NK-92 (cell line): Measurements from ENCODE around the gene TBCD.

Experiments
- DNase-seq: peaks from one replicate; lab custom pipeline; 2025; ENCODE audit not compliant: unreplicated experiment; lab: John Stamatoyannopoulos, UW

TBCD gene

DNA sequence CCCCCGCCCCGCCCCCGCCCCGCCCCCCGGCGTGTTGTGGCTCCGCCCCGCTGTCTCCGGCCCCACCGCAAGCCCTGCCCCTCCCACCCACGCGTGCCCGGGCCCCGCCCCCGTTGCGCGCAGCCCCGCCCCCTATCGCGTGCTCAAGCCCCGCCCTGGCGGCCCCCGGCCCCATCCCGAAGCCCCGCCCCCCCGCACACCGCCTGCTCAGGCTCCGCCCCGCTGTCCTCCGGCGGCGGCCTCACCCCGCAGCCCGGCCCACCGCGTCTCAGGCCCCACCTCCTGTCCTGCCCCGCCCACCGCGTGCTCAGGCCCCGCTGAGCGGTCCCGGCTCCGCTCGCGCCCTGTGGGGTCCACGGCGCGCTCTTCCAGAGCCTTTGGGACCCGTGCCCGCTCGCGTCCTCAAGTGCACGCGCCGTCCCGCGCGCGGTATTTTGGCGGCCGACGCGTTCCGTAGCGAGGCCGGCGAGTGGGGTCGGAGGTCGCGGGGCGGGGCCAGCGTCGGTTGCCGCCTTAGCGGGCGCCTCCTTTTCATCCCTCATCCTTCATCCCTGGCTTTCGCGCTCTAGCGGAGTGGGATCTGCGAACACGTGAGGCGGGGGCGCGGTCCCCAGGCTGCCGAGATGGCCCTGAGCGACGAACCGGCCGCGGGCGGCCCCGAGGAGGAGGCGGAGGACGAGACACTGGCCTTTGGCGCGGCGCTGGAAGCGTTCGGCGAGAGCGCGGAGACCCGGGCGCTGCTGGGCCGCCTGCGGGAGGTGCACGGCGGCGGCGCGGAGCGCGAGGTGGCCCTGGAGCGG lies at the start of gene TBCD:
TSS of gene TBCD (plus strand) at position 495 of the 800 bp plus-strand sequence. CDS start at position 624, 129 bp downstream.
- peak; percentile 52 for DNase-seq

GRCh38 chr17:82702231-82702927 lies 49.5 kb upstream of the TBCD start:
- DNase-seq, result no peak

- DNase-seq, result no peak
These were observed 48.7 kb upstream of the TBCD start for GRCh38 chr17:82703036-82703745.

DNA sequence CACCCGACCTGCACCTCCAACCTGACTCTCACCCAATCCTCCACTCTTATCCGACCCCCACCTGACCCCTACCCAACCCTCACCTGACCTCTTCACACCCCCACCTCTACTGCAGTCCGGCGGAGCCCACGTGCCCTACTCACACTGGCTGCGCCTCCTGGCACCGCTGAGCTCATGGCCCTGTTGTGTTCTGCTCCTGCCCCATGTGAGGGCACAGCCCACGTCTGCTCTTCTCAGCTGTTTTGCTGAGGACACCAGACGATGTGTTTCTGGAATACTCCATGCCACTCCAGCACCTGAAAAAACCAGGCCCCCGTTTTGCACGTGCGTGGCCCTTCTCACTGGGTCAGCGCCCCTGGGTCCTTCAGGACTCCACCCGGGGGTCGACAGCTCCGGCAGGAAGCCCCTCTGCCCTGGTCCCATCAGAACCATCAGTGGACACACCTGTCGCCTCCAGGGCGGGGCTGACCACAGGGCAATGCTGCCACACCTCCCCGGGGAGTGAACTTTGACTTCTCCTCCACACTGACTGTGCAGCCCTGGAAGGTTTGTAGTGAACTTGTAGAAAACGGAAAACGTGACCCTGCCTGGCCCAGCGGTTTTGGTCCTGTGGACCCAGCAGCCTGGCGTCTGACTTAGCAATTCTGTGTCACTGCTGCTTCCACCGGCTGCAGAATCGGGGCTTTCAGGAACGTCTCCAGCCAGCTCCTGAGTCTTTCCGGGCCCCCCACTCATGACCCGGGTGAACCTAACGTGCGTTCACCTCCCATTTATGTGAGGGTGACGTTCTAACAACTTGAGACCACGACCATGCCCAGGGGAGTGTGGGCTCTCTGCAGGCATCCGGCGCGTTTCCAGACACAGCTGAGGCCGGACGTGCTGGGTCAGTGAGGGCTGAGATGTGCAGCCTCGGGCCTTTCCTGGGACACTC lies 47.7 kb upstream of the TBCD start:
- no peak for DNase-seq

- DNase-seq, result no peak
These were observed 47.0 kb upstream of the TBCD start for GRCh38 chr17:82704886-82705285.

DNA sequence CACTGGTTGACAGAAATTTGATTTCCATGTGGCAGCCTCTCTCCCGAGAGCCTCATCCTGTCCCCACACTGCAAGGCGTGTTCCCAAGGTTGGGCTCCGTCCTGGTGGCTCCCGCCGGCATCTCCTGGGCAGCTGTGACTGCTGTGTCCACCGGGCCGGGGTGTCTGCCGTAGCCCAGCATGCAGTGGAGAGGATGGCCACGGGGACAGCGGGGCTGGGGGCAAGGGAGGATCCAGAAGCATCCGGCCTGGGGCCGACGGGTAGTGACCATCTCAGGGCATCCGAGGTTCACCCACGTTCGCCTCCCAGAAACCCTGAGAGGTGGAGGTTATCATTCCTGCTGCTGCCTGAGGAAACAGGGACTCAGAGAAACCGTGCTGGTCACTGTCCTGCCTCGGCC lies 46.1 kb upstream of the TBCD start:
- DNase-seq, result no peak

DNA sequence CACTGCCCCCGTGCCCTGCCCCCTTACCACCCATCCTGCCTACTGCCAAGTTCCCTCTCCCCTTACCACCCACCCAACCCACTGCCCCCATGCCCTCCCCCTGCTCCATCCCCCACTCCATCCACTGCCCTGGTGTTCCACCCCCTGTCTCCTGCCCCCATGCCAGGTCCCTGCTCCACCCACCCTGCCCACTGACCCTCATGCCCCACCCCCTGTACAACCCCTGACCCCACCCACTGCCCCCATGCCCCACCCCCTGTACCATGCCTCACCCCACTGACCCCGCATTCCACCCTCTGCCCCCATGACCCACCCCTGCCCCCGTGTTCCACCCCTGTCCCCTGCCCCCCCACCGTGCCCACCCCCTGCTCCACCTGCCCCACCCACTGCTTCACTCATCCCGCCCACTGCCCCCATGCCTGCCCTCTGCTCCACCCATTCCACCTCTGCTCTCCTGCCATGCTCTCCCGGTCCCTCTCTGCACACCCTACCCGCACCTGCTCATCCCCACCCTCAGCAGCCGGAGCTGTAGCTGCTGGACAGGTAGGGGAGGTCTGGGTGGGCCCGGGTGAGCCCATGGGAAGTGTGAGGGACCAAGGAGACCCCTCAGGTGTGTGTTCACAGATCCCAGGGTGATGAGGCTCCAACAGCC lies 42.7 kb upstream of the TBCD start:
- DNase-seq, result no peak

- no peak for DNase-seq
These were observed 42.0 kb upstream of the TBCD start for GRCh38 chr17:82709676-82710498.

DNA sequence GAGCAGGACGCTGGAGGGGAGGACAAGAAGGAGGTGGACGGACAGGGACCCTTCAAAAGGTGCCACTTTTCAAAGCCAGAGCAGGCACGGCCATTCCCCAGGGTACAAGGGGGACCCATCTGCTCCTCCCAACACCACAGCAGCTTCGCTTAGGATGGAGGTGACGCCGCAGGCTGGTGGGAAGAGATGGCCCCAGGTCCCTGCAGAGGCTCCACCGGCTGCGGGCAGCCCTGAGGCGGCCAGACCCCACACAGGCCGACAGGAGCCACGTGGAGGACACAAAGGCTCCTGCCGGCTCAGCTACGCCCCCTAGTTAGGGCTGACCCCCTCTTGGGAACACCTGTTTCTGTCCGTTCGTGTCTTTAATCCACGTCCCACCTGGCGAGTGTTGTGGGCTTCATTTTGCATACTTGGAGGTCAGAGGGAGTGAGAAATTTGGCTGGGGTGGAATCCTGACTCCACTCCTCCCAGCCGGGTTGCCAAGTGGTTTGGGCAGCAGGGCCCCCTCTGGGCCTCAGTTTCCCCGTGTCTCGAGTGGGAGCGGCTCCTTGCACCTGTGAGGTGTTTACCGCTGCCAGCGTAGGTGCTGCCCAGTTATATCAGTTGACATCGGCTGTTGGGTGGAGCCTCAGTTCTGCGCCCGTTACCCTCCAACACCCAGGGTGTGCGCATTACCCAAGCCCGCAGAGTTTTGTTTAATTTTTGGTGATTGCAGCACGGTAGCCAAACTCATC lies 41.2 kb upstream of the TBCD start:
- DNase-seq, result no peak

- no peak for DNase-seq
These were observed 38.7 kb upstream of the TBCD start for GRCh38 chr17:82713071-82713723.

- DNase-seq, result peak; percentile 72
These were observed 35.5 kb upstream of the TBCD start, which contains the start of gene FN3KRP for GRCh38 chr17:82716203-82717010. TSS of gene FN3KRP (plus strand) at chr17:82716706. CDS start at chr17:82716756, 50 bp downstream.

DNA sequence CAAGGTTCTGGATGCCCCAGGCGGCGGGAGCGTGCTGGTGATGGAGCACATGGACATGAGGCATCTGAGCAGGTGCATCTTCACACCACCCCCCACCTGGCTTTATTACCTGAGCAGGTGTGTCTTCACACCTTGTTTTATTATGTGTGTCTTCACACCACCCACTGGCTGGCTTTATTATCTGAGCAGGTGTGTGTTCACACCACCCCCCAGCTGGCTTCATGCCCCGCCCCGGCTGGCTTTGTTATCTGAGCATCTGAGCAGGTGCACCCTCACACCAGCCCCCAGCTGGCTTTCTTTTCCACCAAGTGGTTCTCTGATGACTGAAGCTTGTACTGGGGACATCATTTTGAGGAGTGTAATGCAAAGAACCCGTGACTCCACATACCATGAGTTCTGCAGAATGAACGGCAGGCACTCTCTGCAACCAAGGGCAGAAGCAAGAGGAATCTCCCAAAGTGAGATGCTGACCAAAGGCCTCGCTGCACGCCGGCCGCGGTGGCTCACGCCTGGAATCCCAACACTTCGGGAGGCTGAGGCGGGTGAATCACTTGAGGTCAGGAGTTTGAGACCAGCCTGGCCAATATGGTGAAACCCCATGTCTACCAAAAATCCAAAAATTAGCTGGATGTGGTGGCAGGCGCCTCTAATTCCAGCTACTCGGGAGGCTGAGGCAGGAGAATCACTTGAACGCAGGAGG lies 32.7 kb upstream of the TBCD start:
- no peak for DNase-seq

- DNase-seq, result no peak
These were observed 31.7 kb upstream of the TBCD start for GRCh38 chr17:82720204-82720603.

DNA sequence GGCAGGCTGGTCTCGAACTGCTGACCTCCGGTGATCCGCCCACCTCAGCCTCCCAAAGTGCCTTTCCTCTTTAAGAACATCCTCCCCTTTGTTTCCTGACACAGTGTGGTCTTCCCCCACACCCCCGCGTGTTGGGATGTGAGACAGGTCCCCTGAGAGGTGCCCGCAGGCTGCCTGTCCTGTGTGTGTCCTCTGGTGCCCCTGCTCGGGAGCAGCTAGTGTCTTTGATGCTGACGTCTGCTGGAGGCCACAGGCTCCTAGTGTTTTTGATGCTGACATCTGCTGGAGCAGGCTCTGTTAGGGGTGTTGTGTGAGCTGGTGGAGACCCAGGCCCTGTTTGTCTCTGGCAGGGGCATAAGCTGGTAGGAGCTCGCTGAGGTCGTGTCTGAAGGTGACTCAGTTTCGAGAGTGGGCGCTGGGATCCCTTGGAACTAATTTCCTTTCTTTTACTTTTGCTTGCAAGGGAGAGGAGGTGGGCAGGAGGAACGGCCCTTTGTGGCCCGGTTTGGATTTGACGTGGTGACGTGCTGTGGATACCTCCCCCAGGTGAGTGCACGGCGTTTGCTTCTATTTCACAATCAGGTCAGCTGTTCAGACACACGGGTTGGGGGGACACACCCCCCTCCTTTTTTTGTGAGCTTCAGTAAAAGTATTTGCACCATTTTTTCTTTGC lies 29.4 kb upstream of the TBCD start:
- DNase-seq, result no peak

DNA sequence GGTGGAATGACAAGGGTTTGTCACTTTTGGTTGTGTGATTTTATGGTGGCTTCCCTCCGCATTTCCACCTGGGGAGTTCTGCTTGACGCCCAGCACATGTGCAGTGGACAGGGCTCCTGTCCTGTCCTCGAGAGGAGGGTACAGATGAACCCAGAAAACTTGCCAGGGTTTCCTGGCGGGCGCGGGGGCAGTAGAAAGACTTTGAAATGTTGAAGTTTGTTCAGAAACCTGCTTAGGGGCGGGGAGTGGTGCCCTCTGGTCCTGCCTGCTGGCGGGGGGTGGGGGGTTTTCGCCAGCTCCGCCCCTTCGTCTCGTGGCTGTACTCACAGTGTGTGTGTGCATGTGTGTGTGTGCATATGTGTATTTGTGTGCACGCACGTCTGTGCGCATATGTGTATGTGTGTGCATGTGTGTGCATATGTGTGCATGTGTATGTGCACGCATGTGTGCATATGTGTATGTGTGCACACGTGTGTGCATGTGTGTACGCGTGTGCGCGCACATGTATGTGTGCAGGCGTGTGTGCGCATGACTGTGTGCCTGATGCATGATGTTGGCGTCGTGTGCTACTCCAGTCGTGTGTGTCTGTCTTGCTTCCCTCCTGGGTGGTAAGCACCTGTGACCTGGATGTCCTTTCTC lies 28.6 kb upstream of the TBCD start:
- DNase-seq, result no peak

- no peak for DNase-seq
These were observed 25.4 kb upstream of the TBCD start for GRCh38 chr17:82726427-82726826.
